AG10803 (cell line): Measurements from ENCODE around the gene PLSCR3.

ENCODE experiments used
- DNase-seq: peaks from one replicate; pipeline ENCODE4 v3.0.0; 2010; ENCODE audit warnings: low read depth
- H3K4me3 ChIP-seq: 2 replicates; pipeline ENCODE4 v1.5.1; 2011; ENCODE audit warnings: mild to moderate bottlenecking, low read length, control low read depth
- CTCF ChIP-seq: conservative IDR thresholded peaks from 2 replicates; pipeline ENCODE4 v1.5.1; 2011; ENCODE audit warnings: mild to moderate bottlenecking, low read length, control low read depth, inconsistent platforms

Gene PLSCR3

DNA sequence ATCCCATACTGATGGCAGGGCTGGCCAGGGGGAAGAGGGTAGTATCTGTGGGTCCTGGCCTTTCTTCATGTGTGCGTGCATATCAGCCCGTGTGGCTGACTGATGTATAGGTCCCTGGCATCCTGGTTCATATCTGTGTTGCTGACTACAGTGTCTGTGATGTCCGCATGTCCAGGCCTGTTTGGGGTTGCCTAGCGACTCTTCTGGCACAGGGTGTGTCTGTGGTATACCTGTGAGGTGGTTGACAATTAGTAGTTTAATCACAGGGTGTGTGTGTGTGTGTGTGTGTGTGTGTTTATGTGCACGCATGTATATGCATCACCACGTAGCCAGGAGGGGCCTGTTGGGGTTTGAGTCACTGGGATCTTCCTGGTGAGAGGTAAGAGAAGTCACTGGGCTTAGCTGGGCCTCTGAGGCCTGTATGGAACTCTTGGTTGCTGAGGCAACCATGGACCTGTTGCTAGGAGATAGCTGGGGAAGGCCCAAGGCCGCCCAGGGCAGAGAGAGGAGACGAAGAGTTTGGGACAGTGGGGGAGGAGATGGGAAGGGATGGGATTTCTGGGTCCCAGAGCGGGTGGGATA lies 40.0 kb downstream of the PLSCR3 start:
- no peak for TF ChIP-seq CTCF
- H3K4me3 ChIP-seq = peak overlapping the region; percentile 86
- peak; percentile 49 for DNase-seq

- no peak for TF ChIP-seq CTCF
- peak overlapping the region; percentile 86 for H3K4me3 ChIP-seq
- no peak for DNase-seq
These were observed 41.3 kb downstream of the PLSCR3 start for GRCh38 chr17:7352910-7353635.

DNA sequence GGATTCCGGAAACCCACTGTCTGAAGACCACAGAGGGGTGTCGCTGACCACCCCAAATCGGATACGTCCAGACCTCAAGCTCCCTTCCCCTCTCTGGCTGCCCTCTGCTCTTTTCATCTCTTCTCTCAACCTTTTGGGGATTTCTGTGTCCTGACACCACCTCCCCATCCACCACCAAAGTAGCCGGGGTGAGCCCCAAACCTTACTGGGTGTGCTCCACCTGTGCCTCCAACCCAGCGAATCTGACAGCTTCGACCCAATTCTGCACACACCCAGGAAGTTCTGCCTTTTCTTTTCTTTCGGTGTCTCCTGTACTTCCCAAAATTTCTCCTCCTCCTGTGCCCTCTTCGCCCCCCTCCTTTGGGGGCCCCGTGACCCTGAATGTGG lies 41.8 kb downstream of the PLSCR3 start:
- peak; percentile 64; the same call in 1 of the 2 replicates for TF ChIP-seq CTCF
- peak overlapping the region; percentile 86 for H3K4me3 ChIP-seq
- DNase-seq = no peak

DNA sequence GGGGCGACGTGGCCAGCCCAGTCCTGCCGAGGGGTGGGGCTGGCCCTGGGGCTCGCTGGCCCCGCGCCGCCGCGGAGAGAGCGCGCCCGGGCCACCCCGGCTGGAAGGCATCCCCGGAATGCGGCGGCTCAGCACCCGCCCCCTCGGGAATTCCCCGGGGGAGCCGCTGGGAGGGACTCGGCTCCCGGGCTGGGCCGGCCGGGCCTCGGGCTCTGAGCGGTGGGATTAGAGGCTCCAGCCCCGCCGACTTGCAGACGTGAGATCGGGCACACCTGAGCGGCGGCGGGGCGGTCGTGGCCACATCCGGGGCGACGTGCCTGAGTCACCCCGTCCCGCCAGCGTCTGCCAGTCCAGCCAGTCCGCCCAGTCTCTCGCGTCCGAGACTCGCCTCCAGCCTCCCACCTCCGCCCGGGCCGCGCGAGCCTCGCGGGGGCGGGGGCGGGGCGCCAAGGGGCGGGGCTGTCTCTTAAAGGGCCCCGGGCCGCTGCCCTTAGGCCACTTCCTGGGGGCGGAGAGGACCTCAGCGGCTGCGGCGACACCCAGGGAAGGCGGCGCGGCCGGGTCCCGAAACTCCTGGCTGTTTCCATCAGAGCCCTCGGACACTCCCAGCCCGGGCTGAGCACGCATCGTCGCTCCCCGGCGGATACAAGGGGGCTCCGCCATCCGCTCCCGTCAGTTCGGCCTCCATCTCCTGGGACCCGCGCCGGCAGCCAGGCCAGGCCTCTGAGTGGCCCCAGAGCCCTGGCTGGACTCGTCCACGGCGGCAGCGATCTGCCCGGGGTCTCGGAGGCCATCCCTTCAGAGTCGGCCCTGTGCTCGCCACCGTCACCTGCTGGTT lies 42.4 kb downstream of the PLSCR3 start, which contains the start of gene KCTD11:
Gene KCTD11 (plus strand): TSS at position 498 of the 838 bp plus-strand sequence.
- peak within 1 kb of the TSS; percentile 97 for H3K4me3 ChIP-seq
- TF ChIP-seq CTCF = no peak; the same call in 1 of the 2 replicates
- peak; percentile 92 for DNase-seq

DNA sequence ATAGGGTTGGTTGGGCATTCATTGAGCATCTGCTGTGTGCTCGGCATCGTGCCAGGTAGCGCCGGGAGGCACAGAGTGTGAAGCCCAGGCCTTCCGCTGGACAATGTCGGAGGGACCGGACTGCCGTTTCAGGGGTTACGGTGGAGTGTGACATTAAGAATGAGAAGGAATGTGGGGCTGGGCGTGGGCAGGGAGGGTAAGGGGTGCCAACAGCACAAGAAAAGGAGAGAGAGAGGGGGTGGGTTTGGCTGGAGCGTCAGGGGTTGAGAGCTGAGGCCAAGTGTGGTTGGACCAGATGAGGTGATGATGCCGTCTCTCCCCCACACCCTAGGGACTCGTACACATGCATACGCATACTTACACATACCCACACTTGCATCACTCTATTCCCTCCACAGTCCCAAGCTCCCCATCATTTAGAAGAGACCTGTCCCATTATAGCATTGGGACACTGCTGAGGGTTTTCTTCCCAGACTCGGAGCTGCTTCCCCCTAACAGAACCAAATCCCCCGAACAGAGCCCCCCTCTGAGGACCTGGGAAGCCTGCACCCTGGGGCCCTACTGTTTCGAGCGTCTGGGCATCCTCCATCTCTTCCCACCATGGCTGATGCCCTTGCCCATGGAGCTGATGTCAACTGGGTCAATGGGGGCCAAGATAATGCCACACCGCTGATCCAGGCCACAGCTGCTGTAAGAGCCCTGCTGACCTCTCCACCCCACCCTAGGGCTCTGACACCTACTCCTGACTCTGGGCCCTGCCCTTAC lies 45.7 kb downstream of the PLSCR3 start:
- DNase-seq = peak; percentile 82
- H3K4me3 ChIP-seq = peak overlapping the region; percentile 15; the same call in 1 of the 2 replicates
- no peak for TF ChIP-seq CTCF

DNA sequence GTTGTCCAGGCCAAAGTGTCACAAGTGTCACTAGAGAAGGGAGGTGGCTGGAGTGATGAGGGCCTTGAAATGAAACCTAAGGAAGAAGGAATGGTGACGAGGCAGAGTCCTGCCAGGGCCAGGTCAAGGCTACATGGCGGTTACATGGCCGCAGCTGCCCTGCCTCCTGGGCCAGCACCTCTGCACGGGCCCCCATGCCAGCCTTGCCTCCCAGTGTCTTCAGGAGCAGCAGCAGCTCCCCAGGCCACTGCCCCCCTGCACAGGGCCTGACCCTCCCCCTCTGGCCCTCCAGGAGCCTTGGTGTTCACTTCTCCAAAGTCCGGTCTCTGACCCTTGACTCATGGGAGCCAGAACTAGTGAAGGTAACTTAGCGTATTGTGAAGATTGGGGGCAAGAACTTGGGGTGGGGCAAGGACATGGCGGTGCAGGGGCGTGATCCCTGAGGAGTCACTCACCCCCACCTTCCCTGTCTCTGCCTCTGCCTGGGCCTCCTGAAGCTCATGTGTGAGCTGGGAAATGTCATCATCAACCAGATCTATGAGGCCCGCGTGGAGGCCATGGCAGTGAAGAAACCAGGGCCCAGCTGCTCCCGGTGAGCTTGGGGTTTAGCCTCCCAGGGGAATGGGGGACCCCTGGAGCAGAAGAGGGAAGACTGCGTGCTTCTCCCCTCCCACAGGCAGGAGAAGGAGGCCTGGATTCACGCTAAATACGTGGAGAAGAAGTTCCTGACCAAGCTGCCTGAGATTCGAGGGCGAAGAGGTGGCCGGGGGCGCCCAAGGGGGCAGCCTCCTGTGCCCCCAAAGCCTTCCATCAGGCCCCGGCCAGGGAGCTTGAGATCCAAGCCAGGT lies 46.5 kb downstream of the PLSCR3 start:
- DNase-seq = peak; percentile 31
- no peak for TF ChIP-seq CTCF
- no peak overlapping the region for H3K4me3 ChIP-seq
